ENCODE results near the gene CACNA1E. TPM values are rescaled to one million over a fixed set of nuclear protein-coding genes. Genes with fewer than 3 reads are reported as not detected.

CACNA1E gene
- total RNA-seq, 4 donors from 2014 or later: 0.03 to 0.05 TPM; not detected in 2

DNA sequence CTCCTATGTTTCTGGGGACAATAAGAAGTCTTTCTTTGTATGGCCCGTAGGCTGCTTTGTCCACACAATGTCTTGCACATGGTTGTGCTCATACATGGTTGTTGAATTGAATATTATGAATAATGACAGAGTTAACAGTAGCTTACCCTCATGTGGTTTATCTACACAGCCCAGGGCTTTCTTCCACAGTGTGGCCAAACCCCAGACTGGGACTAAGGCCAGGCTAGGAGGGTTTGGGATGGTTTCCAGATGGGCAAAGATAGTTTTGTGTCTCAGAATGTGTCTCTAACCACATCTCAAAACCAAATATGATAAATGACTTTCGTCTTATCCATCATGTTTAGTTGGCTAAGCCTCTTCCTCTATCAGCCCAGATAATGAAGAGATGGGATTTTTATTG is 65.2 kb downstream of the CACNA1E start:
- H3K27ac ChIP-seq: no peak overlapping the region
- H3K4me3 ChIP-seq: no peak overlapping the region
- H3K4me1 ChIP-seq: no peaks in the 10 kb centered on the region
- H3K36me3 ChIP-seq: no peaks in the 10 kb centered on the region
- no peaks in the 10 kb centered on the region for H3K9me3 ChIP-seq
- intact Hi-C loops (cut with DNase I; ENCODE audit: low total_unique reads): no loop called here
- in situ Hi-C loops (cut with MboI; ENCODE audit: low sequenced_read_pairs in 4 of 4): no loop called here
- DNase-seq: no peak
- TF ChIP-seq, protein P1, sequence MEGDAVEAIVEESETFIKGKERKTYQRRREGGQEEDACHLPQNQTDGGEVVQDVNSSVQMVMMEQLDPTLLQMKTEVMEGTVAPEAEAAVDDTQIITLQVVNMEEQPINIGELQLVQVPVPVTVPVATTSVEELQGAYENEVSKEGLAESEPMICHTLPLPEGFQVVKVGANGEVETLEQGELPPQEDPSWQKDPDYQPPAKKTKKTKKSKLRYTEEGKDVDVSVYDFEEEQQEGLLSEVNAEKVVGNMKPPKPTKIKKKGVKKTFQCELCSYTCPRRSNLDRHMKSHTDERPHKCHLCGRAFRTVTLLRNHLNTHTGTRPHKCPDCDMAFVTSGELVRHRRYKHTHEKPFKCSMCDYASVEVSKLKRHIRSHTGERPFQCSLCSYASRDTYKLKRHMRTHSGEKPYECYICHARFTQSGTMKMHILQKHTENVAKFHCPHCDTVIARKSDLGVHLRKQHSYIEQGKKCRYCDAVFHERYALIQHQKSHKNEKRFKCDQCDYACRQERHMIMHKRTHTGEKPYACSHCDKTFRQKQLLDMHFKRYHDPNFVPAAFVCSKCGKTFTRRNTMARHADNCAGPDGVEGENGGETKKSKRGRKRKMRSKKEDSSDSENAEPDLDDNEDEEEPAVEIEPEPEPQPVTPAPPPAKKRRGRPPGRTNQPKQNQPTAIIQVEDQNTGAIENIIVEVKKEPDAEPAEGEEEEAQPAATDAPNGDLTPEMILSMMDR (IDR thresholded peaks at IDR 0.05 in 4 of 5, conservative IDR thresholded peaks at IDR 0.05 in 1 of 5): no peak
- no peak for TF ChIP-seq POLR2A (IDR thresholded peaks at IDR 0.05)
- H3K27me3 ChIP-seq: peaks cover 0 to 7% (median 7%) of the 10 kb centered on the region in 3 donors
- no peak for ATAC-seq

DNA sequence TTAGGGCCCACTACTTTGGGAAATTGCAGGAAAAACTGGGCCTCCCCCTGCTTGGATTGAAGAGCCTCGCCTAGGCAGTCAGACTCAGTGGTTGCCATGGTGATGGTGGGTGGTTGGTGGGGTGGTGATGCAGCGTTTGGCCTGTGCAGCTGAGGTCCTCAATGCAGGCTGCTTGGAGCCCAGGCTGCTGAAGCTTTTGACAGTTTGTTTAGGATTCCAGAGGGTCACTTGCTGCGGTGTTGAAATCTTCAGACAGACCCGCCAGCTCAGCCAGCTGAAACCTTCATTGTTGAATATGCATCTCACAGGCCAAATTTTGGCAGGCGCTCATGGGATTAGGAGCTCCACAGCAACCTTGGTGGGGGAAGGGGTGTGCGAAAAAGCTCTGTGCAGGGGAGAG is 67.9 kb downstream of the CACNA1E start:
- TF ChIP-seq, protein P1 (IDR thresholded peaks at IDR 0.05 in 4 of 5, conservative IDR thresholded peaks at IDR 0.05 in 1 of 5): no peak
- no peak for TF ChIP-seq POLR2A (IDR thresholded peaks at IDR 0.05)
- no peaks in the 10 kb centered on the region for H3K36me3 ChIP-seq
- no peaks in the 10 kb centered on the region for H3K9me3 ChIP-seq
- intact Hi-C loops (cut with DNase I; ENCODE audit: low total_unique reads): no loop called here
- in situ Hi-C loops (cut with MboI; ENCODE audit: low sequenced_read_pairs in 4 of 4): no loop called here
- ATAC-seq (no peak), DNase-seq (no peak)
- no peak overlapping the region for H3K27ac ChIP-seq
- no peaks in the 10 kb centered on the region for H3K4me1 ChIP-seq
- H3K4me3 ChIP-seq: no peak overlapping the region
- H3K27me3 ChIP-seq: peaks cover 0 to 7% (median 0%) of the 10 kb centered on the region in 3 donors

DNA sequence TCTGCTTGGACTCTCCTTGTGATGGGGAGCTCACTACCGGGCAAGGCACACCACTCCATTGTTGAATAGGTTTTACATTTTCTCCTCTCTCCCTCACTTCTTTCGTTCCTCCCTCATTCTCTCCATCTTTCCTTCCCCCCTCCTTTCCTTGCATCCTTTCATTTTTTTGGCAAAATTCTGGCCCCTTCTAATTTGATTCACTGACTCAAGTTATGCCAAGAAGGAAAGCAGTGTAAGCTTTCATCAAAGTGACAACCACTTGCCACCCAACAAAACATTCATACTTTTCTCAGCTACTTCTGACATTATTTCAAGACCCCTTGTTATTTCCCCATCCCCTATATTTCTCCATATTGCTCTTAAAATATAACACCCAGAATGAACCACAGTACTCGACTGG is 68.4 kb downstream of the CACNA1E start:
- no peaks in the 10 kb centered on the region for H3K36me3 ChIP-seq
- peaks cover 0 to 6% (median 0%) of the 10 kb centered on the region in 3 donors for H3K27me3 ChIP-seq
- in situ Hi-C loops (cut with MboI; ENCODE audit: low sequenced_read_pairs in 4 of 4): no loop called here
- no peaks in the 10 kb centered on the region for H3K4me1 ChIP-seq
- no peak overlapping the region for H3K27ac ChIP-seq
- no peak overlapping the region for H3K4me3 ChIP-seq
- no peaks in the 10 kb centered on the region for H3K9me3 ChIP-seq
- DNase-seq (no peak), ATAC-seq (no peak)
- TF ChIP-seq, protein P1 (IDR thresholded peaks at IDR 0.05 in 4 of 5, conservative IDR thresholded peaks at IDR 0.05 in 1 of 5): no peak
- no peak for TF ChIP-seq POLR2A (IDR thresholded peaks at IDR 0.05)
- intact Hi-C loops (cut with DNase I; ENCODE audit: low total_unique reads): no loop called here

DNA sequence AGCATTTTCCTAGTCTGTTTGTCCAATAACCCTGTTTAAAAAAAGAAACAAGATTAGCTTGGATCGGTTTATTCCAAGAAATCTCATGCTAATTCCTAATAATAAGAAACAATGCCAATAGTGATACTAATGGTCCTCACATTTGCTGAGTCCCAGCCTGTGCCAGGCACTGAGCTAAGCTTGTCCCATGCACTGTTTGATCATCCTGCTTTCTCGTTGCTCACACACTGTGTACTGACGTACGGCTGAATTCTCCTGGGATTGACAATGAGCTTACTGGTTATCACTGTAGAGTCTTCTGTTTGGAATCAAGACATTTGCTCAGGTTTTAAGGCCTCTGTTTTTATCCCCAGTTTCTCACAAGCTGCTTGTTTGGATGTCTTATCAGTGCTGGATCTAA is 71.1 kb downstream of the CACNA1E start:
- DNase-seq (no peak), ATAC-seq (no peak)
- Histone ChIP-seq H3K4me3 (no peak overlapping the region), H3K36me3 (no peaks in the 10 kb centered on the region), H3K27me3 (no peaks in the 10 kb centered on the region), H3K9me3 (no peaks in the 10 kb centered on the region), H3K27ac (no peak overlapping the region), H3K4me1 (no peaks in the 10 kb centered on the region)
- in situ Hi-C loops (cut with MboI; ENCODE audit: low sequenced_read_pairs in 4 of 4) (no loop called here), intact Hi-C loops (cut with DNase I; ENCODE audit: low total_unique reads) (no loop called here)
- no peak for TF ChIP-seq POLR2A (IDR thresholded peaks at IDR 0.05)
- TF ChIP-seq, protein P1 (IDR thresholded peaks at IDR 0.05 in 4 of 5, conservative IDR thresholded peaks at IDR 0.05 in 1 of 5): no peak

DNA sequence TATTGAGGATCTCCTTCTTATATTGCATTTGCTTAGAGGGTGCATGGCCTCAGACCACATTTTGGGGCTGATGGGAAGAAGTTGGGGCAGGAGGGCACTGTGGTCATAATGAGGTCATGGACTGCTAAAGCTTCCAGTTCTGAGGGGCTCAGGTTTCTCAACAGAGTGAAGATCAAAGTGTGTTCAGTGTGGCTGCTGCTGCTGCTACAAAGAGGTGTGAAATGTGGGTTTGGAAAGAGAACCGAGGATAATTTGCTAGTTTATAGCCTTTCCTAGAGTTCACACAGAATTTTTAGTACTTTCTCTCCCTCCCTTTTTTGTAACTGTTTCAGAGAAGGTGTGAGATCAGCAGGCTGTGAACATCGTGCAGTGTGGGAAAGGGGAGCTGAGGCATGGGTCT is 73.3 kb downstream of the CACNA1E start:
- intact Hi-C loops (cut with DNase I; ENCODE audit: low total_unique reads) (no loop called here), in situ Hi-C loops (cut with MboI; ENCODE audit: low sequenced_read_pairs in 4 of 4) (no loop called here)
- no peak overlapping the region for H3K4me3 ChIP-seq
- H3K36me3 ChIP-seq: no peaks in the 10 kb centered on the region
- no peaks in the 10 kb centered on the region for H3K9me3 ChIP-seq
- no peaks in the 10 kb centered on the region for H3K4me1 ChIP-seq
- no peaks in the 10 kb centered on the region for H3K27me3 ChIP-seq
- ATAC-seq (no peak), DNase-seq (no peak)
- no peak for TF ChIP-seq POLR2A (IDR thresholded peaks at IDR 0.05)
- TF ChIP-seq, protein P1 (IDR thresholded peaks at IDR 0.05 in 4 of 5, conservative IDR thresholded peaks at IDR 0.05 in 1 of 5): no peak
- H3K27ac ChIP-seq: no peak overlapping the region

Measured in gastrocnemius medialis (tissue), 4 donors.